Endothelial cell of umbilical vein (primary cell): ENCODE measurements around the gene CNTN6. TPM values are rescaled to one million over a fixed set of nuclear protein-coding genes. Genes with fewer than 3 reads are reported as not detected.

Experiments
- BruUV-seq: library from RNA; stranded (reverse); fragments of 400-500 nt; replicated peaks from 2 replicates; lab custom pipeline; 2021; lab: Mats Ljungman, UMichigan
- CTCF ChIA-PET: fragments of 300-600, 350-600 bp; sonication (Branson Sonifier 250); formaldehyde crosslinking; loops from one replicate; lab custom pipeline; 2021; ENCODE audit warnings: antibody characterized with exemption, inconsistent platforms; lab: Charles Lee
- POLR2A ChIA-PET: fragments of 300-600, 350-600 bp; sonication (Branson Sonifier 250); formaldehyde crosslinking; loops from one replicate; lab custom pipeline; 2021; ENCODE audit warnings: antibody characterized with exemption, inconsistent platforms; lab: Charles Lee
- DNase-seq: peaks from one replicate; pipeline ENCODE4 v3.0.0-alpha.2; 2011; ENCODE audit warnings: low read depth, low spot score
- FAIRE-seq: peaks from 2 replicates; lab custom pipeline; 2011; peaks lifted over from hg19 to GRCh38; lab: Jason Lieb, UNC
- H2AFZ ChIP-seq: 2 replicates; pipeline ENCODE4 v1.6.0; 2012; ENCODE audit warnings: low read depth, low read length, control low read depth, inconsistent platforms
- H3K27ac ChIP-seq: 2 replicates; pipeline ENCODE4 v1.5.1; 2011; ENCODE audit warnings: low read depth, mild to moderate bottlenecking, control low read depth, low read length, moderate library complexity; ENCODE audit not compliant: insufficient read depth
- H3K27me3 ChIP-seq, 2 experiments: 2 replicates each; pipeline versions ENCODE4 v1.6.0 to v1.6.1; 2011; ENCODE audit warnings: low read length in 2 of 2, mixed read lengths in 1 of 2; ENCODE audit not compliant: control insufficient read depth in 2 of 2, insufficient read depth in 2 of 2
- H3K36me3 ChIP-seq, 2 experiments: 2 replicates in 1 of 2; 3 replicates in 1 of 2; pipeline ENCODE4 v1.5.1; 2011; ENCODE audit warnings: low read length in 2 of 2, mild to moderate bottlenecking in 1 of 2, moderate library complexity in 1 of 2; ENCODE audit not compliant: control insufficient read depth in 2 of 2, insufficient read depth in 2 of 2; ENCODE audit errors: extremely low read depth in 1 of 2
- H3K4me1 ChIP-seq: 3 replicates; pipeline ENCODE4 v1.5.1; 2011; ENCODE audit warnings: mild to moderate bottlenecking, low read length; ENCODE audit not compliant: control insufficient read depth, insufficient read depth; ENCODE audit errors: extremely low read depth
- H3K4me2 ChIP-seq: 2 replicates; pipeline ENCODE4 v1.6.1; 2011; ENCODE audit warnings: low read length, control low read depth, mixed read lengths; ENCODE audit not compliant: insufficient read depth
- H3K4me3 ChIP-seq, 3 experiments: fragments of 200-600 bp in 1 of 3; sonication (generic), shearing (Covaris generic) in 1 of 3; replicated peaks in 1 of 3; 2 replicates each; pipeline ENCODE4 v1.5.1; 2011 to 2016; ENCODE audit warnings: control low read depth in 3 of 3, low read length in 3 of 3, mild to moderate bottlenecking in 2 of 3, inconsistent platforms in 1 of 3, low read depth in 1 of 3, moderate library complexity in 1 of 3; ENCODE audit not compliant: insufficient read depth in 1 of 3
- H3K79me2 ChIP-seq: 2 replicates; pipeline ENCODE4 v1.6.0; 2012; ENCODE audit warnings: low read length, inconsistent platforms; ENCODE audit not compliant: control insufficient read depth, insufficient read depth
- H3K9ac ChIP-seq: replicated peaks from 2 replicates; pipeline ENCODE3; 2011; ENCODE audit warnings: low read length, control low read depth; ENCODE audit not compliant: insufficient read depth; ENCODE audit errors: extremely low read depth
- H3K9me1 ChIP-seq: replicated peaks from 3 replicates; pipeline ENCODE4 v1.6.0; 2011; ENCODE audit warnings: mild to moderate bottlenecking, low read length; ENCODE audit not compliant: control insufficient read depth, insufficient read depth; ENCODE audit errors: extremely low read depth
- H3K9me3 ChIP-seq: replicated peaks from 2 replicates; pipeline ENCODE4 v1.5.1; 2012; ENCODE audit warnings: low read length, inconsistent platforms; ENCODE audit not compliant: control insufficient read depth, insufficient read depth
- H4K20me1 ChIP-seq: replicated peaks from 2 replicates; pipeline ENCODE3; 2011; ENCODE audit warnings: mild to moderate bottlenecking, low read length; ENCODE audit not compliant: control insufficient read depth, insufficient read depth; ENCODE audit errors: extremely low read depth
- EZH2 ChIP-seq: IDR thresholded peaks from 2 replicates; pipeline ENCODE4 v1.6.1; 2012; ENCODE audit warnings: borderline replicate concordance, low read depth, mild to moderate bottlenecking, moderate library complexity, low read length, inconsistent platforms; ENCODE audit not compliant: severe bottlenecking
- FOS ChIP-seq: IDR thresholded peaks from 2 replicates; pipeline ENCODE4 v1.6.1; 2011; ENCODE audit warnings: mild to moderate bottlenecking, low read length, moderate library complexity, borderline replicate concordance; ENCODE audit not compliant: insufficient read depth
- GATA2 ChIP-seq: IDR thresholded peaks from 2 replicates; pipeline ENCODE4 v1.7.0; 2011; ENCODE audit warnings: low read depth, mild to moderate bottlenecking, moderate library complexity, mixed read lengths, low read length; ENCODE audit not compliant: insufficient read length, insufficient read depth
- JUN ChIP-seq: IDR thresholded peaks from 2 replicates; pipeline ENCODE4 v1.6.1; 2011; ENCODE audit warnings: borderline replicate concordance, low read depth; ENCODE audit not compliant: insufficient read length, insufficient read depth
- MYC ChIP-seq: IDR thresholded peaks from one replicate; pipeline ENCODE4 v1.6.1; 2011; ENCODE audit warnings: mild to moderate bottlenecking, low read depth, low read length
- POLR2A ChIP-seq: IDR thresholded peaks from 2 replicates; pipeline ENCODE4 v1.6.1; 2012; ENCODE audit warnings: low read depth, mild to moderate bottlenecking, control low read depth, low read length
- POLR2AphosphoS5 ChIP-seq: IDR thresholded peaks from 2 replicates; pipeline ENCODE4 v1.6.1; 2012; ENCODE audit warnings: low read depth, mild to moderate bottlenecking, control low read depth, low read length, moderate library complexity; ENCODE audit not compliant: insufficient read depth
- dilution Hi-C: fragments of 300-500 bp; cut with MboI; formaldehyde crosslinking; loops from one replicate; pipeline ENCODE4 v1.15.0; 2019; ENCODE audit warnings: low sequenced_read_pairs; ENCODE audit not compliant: extremely low pct_ligation_motif_present
- intact Hi-C: fragments of 100-400 bp; cut with micrococcal nuclease; formaldehyde crosslinking; loops from one replicate; pipeline ENCODE4 v1.10.0; 2022
- polyA plus RNA-seq, 4 experiments: library from polyadenylated mRNA; depleted of rRNA in 3 of 4; stranded (reverse) in 3 of 4; unstranded in 1 of 4; fragments of >200 nt; gene quantifications; 2 replicates each; pipeline versions ENCODE4 v1.2.1 to v1.2.3, GENCODE V29; 2011 to 2012; ENCODE audit warnings: missing spikeins in 1 of 4
- total RNA-seq: library from RNA; stranded (reverse); gene quantifications from 2 replicates; pipeline ENCODE4 v1.2.3, GENCODE V29; 2021
- TF ChIP-seq, protein P1 (sequence below): IDR thresholded peaks from 2 replicates; pipeline ENCODE4 v1.6.1; 2011; ENCODE audit not compliant: insufficient read depth, insufficient read length
- TF ChIP-seq, protein P2 (sequence below), 2 donors: IDR thresholded peaks; 1 replicate in 1 of 2; 2 replicates in 1 of 2; pipeline ENCODE4 v1.5.1; 2011; ENCODE audit warnings: low read length in 2 of 2, mild to moderate bottlenecking in 2 of 2, moderate library complexity in 2 of 2, control low read depth in 1 of 2, inconsistent platforms in 1 of 2, low read depth in 1 of 2; ENCODE audit not compliant: insufficient read depth in 1 of 2; ENCODE audit errors: extremely low read depth in 1 of 2

CNTN6 gene
- total and polyA plus RNA-seq, 2 donors (not counting 3 experiments of a cell fraction or from before 2014, with no cell fraction given): not detected

DNA sequence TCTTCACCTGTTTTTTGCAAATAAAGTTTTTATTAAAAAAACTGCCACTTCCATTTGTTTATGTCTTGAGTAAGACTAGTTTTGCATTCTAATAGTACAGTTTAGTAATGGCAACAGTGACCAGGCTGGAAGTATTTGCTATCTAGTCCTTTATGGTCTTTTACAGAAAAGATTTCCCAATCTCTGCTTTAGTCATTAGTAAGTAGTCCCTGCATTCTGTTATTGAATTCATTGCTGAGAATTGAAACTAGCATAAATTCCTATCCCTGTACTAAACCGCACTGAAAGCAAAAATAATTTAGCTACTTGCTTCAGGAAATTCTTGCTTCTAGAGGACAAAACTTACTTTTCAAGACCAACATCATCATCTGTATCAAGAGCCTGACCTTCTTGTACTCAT, 46.2 kb downstream of the CNTN6 start:
- Histone ChIP-seq H3K9me3 (no peaks in the 10 kb centered on the region), H3K4me2 (no peak overlapping the region), H3K36me3 (no peaks in the 10 kb centered on the region), H3K9ac (no peak overlapping the region), H4K20me1 (no peaks in the 10 kb centered on the region), H3K4me3 (no peak overlapping the region), H3K79me2 (no peaks in the 10 kb centered on the region), H2AFZ (no peak overlapping the region), H3K9me1 (no peaks in the 10 kb centered on the region), H3K4me1 (no peaks in the 10 kb centered on the region), H3K27me3 (no peaks in the 10 kb centered on the region), H3K27ac (no peak overlapping the region)
- dilution Hi-C loops: no loop called here
- FAIRE-seq (no peak), DNase-seq (no peak)
- no TSS peak for BruUV-seq
- intact Hi-C loops: no loop called here
- no peak for TF ChIP-seq POLR2AphosphoS5
- CTCF ChIA-PET: no interaction called here
- POLR2A ChIA-PET: no interaction called here

GRCh38 chr3:1147326-1147725, 54.5 kb downstream of the CNTN6 start:
- H3K27ac ChIP-seq: no peak overlapping the region
- no peaks in the 10 kb centered on the region for H3K27me3 ChIP-seq
- BruUV-seq: no TSS peak
- H4K20me1 ChIP-seq: no peaks in the 10 kb centered on the region
- intact Hi-C loops (no loop called here), dilution Hi-C loops (no loop called here)
- H3K4me1 ChIP-seq: no peaks in the 10 kb centered on the region
- no peak overlapping the region for H3K9ac ChIP-seq
- no peaks in the 10 kb centered on the region for H3K9me3 ChIP-seq
- FAIRE-seq (no peak), DNase-seq (no peak)
- H2AFZ ChIP-seq: no peak overlapping the region
- no peaks in the 10 kb centered on the region for H3K36me3 ChIP-seq
- no peak overlapping the region for H3K4me3 ChIP-seq
- ChIA-PET CTCF (no interaction called here), POLR2A (no interaction called here)
- no peak for TF ChIP-seq JUN
- TF ChIP-seq, protein P1, sequence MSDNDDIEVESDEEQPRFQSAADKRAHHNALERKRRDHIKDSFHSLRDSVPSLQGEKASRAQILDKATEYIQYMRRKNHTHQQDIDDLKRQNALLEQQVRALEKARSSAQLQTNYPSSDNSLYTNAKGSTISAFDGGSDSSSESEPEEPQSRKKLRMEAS: no peak
- no peak for TF ChIP-seq GATA2
- TF ChIP-seq FOS: no peak
- TF ChIP-seq, protein P2, sequence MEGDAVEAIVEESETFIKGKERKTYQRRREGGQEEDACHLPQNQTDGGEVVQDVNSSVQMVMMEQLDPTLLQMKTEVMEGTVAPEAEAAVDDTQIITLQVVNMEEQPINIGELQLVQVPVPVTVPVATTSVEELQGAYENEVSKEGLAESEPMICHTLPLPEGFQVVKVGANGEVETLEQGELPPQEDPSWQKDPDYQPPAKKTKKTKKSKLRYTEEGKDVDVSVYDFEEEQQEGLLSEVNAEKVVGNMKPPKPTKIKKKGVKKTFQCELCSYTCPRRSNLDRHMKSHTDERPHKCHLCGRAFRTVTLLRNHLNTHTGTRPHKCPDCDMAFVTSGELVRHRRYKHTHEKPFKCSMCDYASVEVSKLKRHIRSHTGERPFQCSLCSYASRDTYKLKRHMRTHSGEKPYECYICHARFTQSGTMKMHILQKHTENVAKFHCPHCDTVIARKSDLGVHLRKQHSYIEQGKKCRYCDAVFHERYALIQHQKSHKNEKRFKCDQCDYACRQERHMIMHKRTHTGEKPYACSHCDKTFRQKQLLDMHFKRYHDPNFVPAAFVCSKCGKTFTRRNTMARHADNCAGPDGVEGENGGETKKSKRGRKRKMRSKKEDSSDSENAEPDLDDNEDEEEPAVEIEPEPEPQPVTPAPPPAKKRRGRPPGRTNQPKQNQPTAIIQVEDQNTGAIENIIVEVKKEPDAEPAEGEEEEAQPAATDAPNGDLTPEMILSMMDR (IDR thresholded peaks at IDR 0.05; ENCODE audit: extremely low read depth in 1 of 2, insufficient read depth in 1 of 2, low read depth in 1 of 2, low read length in 2 of 2): no peak
- no peak for TF ChIP-seq POLR2A
- TF ChIP-seq EZH2: no peak
- TF ChIP-seq MYC: no peak
- TF ChIP-seq POLR2AphosphoS5: no peak
- no peaks in the 10 kb centered on the region for H3K9me1 ChIP-seq
- no peaks in the 10 kb centered on the region for H3K79me2 ChIP-seq
- no peak overlapping the region for H3K4me2 ChIP-seq
